Pericardium fibroblast (primary cell): Measurements from ENCODE around the gene LEFTY1. TPM values are rescaled to one million over a fixed set of nuclear protein-coding genes. Genes with fewer than 3 reads are reported as not detected.

Experiments
- total RNA-seq: library from RNA; depleted of rRNA; stranded (reverse); fragments of >200 nt; gene quantifications from 2 replicates; pipeline ENCODE4 v1.2.3, GENCODE V29; 2015

LEFTY1 gene, protein sequence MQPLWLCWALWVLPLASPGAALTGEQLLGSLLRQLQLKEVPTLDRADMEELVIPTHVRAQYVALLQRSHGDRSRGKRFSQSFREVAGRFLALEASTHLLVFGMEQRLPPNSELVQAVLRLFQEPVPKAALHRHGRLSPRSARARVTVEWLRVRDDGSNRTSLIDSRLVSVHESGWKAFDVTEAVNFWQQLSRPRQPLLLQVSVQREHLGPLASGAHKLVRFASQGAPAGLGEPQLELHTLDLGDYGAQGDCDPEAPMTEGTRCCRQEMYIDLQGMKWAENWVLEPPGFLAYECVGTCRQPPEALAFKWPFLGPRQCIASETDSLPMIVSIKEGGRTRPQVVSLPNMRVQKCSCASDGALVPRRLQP
- not detected in 2 replicates for total RNA-seq

DNA sequence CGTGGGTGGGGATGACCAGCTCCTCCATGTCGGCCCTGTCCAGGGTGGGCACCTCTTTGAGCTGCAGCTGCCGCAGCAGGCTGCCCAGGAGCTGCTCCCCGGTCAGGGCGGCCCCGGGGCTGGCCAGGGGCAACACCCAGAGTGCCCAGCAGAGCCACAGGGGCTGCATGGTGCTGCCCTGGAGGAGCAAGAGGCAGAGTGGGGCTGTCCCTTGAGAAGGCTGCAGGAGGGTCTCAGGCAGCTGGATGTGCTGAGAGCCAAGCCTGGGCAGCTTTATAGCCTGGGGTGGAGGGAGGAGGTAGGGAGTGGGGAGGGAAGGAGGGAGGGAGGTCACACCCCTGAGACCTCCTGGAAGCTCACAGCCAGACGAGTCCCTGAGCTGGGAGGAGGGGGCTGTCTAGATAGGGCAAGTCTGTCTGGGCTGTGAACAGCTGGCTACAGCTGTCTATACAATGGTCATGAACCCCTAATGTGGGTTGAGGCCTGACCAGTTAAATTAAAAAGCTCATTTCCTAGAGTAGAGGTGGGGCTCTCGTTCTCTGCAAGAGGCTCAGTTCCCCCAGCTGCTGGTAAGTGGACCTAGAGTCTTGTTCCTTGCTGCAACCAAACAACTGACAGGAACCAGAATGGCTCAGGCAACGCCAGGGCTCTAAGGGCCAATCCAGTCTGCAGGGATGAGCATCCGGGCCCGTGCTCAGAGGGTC, at the start of gene LEFTY1:
LEFTY1 (minus strand) TSS at position 249 of the 704 bp plus-strand sequence; CDS start at position 169, 80 bp downstream.

DNA sequence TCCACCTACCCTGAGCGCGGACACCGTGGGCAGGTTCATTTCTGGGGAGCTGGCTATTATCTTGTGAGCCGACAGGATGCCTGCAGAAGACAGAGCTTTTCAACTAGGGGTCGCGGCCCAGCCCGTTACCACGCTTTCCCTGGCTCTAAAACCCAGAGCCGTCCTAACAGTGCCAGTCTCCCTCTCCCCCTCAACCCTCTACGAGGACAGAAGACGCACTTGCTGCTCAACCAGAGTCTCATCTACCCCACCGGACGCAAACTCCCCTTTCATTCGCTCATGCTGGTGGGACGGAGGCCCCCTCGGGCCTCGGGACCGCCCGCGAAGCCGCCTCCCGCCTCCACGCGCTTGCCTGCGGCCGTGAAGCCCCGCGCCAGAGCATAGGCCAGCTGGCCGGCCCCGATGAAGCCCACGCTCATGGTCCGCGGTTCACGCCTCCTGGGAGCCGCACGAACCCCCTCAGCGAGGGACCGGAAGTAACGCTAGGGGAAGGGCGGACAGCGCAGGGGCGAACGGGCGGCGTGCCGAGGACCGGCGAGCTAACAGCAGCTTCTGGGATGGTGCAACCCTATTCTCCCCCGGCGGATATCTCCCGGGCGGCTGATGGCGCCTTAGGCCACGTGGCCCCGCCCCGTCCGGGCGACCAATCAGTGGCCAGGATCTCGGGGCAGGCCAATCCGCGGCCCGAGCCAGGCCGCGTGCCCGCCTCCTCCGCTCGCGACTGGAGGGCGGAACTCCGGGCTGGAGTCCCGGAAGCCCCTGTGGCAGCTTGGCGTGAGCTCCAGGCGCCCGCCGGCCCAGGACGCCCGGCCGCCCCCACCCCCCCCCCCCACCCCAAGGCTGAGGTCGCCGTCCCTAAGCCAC, 35.0 kb upstream of the LEFTY1 start, which contains the start of gene PYCR2:
PYCR2 (minus strand) TSS at position 559 of the 864 bp plus-strand sequence; CDS start at position 419, 140 bp downstream.

DNA sequence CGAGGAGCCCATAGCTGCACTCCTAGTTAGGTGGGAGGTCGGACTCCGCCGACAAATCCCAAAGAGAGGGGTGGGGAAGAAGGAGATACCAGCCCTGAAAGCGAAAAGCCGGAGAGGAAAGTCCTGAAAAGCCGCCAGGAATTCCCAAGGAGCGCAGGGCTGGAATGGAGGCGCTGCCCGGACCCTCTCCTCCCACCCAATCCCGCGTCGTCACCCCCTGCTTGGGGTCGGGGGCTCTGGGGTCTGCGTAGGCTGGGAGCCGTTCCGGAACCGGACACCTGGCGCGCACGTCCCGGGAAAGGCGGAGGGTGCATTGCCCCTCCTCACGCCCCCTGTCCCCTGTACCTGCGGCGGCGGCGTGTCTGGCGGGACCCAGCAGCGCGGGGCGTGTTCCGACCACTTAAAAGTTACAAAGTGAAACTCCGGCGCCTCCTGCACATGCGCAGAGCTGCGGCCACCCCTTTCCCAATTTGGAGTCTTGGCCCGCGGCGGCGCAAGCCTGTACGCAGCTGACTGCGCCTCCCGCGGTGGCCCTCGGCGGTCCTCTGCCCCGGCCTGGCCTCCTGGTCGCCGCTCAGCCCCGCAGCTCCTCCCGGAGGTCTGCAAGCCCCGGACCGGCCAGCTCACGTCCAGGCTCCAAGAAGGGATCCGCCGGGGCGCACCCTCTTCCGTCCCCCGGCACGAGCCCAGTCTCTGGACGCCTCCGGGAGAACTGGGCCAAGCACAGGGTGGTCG, 6.8 kb downstream of the LEFTY1 start, which contains the start of gene TMEM63A:
TMEM63A (minus strand) TSS at position 422 of the 735 bp plus-strand sequence. CDS start 4,800 bp downstream, outside the sequence.

Other genes with a start within 250 kb of the LEFTY1 start
- gene ENAH, start 236.0 kb downstream of the LEFTY1 start, total RNA-seq: 25.1 and 50.0 TPM in 2 replicates
- 112 and 140 TPM in 2 replicates for gene SRP9, start 111.3 kb downstream of the LEFTY1 start, total RNA-seq
- gene EPHX1, start 79.0 kb downstream of the LEFTY1 start, total RNA-seq: 59.6 and 72.3 TPM in 2 replicates
- 7.1 and 11.2 TPM in 2 replicates for gene TMEM63A, start 6.8 kb downstream of the LEFTY1 start, total RNA-seq
- gene PYCR2, start 35.1 kb upstream of the LEFTY1 start, total RNA-seq: 40.0 and 41.1 TPM in 2 replicates
- not detected in 2 replicates for gene LEFTY2, start 52.1 kb upstream of the LEFTY1 start, total RNA-seq
- gene SDE2, start 110.2 kb upstream of the LEFTY1 start, total RNA-seq: 7.1 and 10.3 TPM in 2 replicates
- gene H3-3A, start 173.6 kb upstream of the LEFTY1 start, total RNA-seq: 256 and 264 TPM in 2 replicates